Activated CD8-positive, alpha-beta T cell treated with anti-CD3 and anti-CD28 coated beads for 36 hours (primary cell): ENCODE measurements around the gene PLOD1. TPM values are rescaled to one million over a fixed set of nuclear protein-coding genes. Genes with fewer than 3 reads are reported as not detected.

Experiments
- ATAC-seq: fragments of 200-7000 bp; cut with Tn5 transposase; one replicate; pipeline ENCODE4 v1.10.0; 2021; ENCODE audit warnings: mild to moderate bottlenecking, moderate library complexity
- CTCF ChIA-PET: fragments of 350-600 bp; sonication (Branson Sonifier 250); formaldehyde crosslinking; loops from one replicate; lab custom pipeline; 2021; ENCODE audit warnings: antibody characterized with exemption; lab: Charles Lee
- POLR2A ChIA-PET: fragments of 350-600 bp; sonication (Branson Sonifier 250); formaldehyde crosslinking; loops from one replicate; lab custom pipeline; 2021; ENCODE audit warnings: antibody characterized with exemption; lab: Charles Lee
- DNase-seq: peaks from one replicate; pipeline ENCODE4 v3.0.0-alpha.2; 2020
- H3K27ac Mint-ChIP-seq: one replicate; pipeline ENCODE4 v1.8.0; 2021; ENCODE audit warnings: mild to moderate bottlenecking, mixed read lengths
- H3K27me3 Mint-ChIP-seq: one replicate; pipeline ENCODE4 v1.8.0; 2021; ENCODE audit warnings: mixed read lengths
- H3K36me3 Mint-ChIP-seq: one replicate; pipeline ENCODE4 v1.8.0; 2021; ENCODE audit warnings: low read depth, mixed read lengths
- H3K4me1 Mint-ChIP-seq: one replicate; pipeline ENCODE4 v1.8.0; 2021; ENCODE audit warnings: low read depth, mixed read lengths
- H3K4me3 Mint-ChIP-seq: one replicate; pipeline ENCODE4 v1.8.0; 2021; ENCODE audit warnings: mild to moderate bottlenecking, moderate library complexity, mixed read lengths
- H3K9me3 Mint-ChIP-seq: one replicate; pipeline ENCODE4 v1.8.0; 2021; ENCODE audit warnings: mixed read lengths
- intact Hi-C: fragments of 100-400 bp; cut with micrococcal nuclease; formaldehyde crosslinking; loops from one replicate; pipeline ENCODE4 v1.10.0; 2022
- total RNA-seq, 2 experiments: library from RNA; stranded (reverse); gene quantifications; one replicate each; pipeline ENCODE4 v1.2.3, GENCODE V29; 2021
- TF ChIP-seq, protein P1 (sequence below): fragments of 200-600 bp; IDR thresholded peaks from one replicate; pipeline ENCODE4 v1.8.0; 2022; ENCODE audit warnings: antibody characterized with exemption, mild to moderate bottlenecking

The PLOD1 gene
- 10 to 100 TPM; 21.5 to 22.0 TPM for total RNA-seq

DNA sequence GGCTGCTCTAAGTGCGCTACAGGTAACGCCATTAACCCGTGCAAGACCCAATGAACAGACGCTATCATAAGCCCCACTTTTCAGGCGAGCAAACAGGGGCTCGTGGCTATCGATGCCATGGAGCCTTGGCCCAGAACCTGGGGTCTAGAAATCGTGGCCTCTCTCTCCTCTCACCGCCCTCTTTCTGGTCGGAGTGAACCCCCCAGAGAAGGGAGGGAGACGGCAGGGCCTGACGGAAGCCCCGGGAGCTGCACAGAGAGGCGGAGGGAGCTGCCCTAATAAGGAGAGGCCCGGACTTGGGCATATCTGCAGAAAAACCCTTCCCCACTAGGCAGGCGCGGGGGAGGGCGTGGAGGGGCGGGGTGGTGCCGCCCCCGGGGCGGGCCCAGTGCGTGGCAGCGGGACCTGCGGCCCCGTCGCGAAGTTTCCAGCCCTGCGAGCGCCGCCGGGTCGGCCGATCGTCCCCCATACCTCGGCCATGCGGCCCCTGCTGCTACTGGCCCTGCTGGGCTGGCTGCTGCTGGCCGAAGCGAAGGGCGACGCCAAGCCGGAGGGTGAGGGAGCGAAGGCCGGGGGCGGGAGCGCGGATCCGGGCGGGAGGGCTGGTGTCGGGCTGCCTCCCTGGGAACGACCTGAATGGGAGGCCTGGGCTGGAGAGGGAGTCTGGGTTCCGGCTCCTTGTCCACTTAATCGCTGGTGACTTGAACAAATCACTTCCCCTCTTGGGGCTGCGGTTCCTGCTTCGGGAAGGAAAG is at the start of gene PLOD1:
Gene PLOD1 (plus strand): TSS at position 416 of the 755 bp plus-strand sequence. CDS start 63 bp downstream, at position 479.
- Mint-ChIP-seq H3K4me3 (peak within 1 kb of the TSS; percentile 80), H3K27me3 (no peaks in the 10 kb centered on the region), H3K9me3 (no peaks in the 10 kb centered on the region), H3K36me3 (no peaks in the 10 kb centered on the region), H3K4me1 (peaks cover 2% of the 10 kb centered on the region), H3K27ac (peak within 1 kb of the TSS; percentile 75)
- POLR2A ChIA-PET = interaction anchor here (0.6 to 15.4 kb wide), 2 partner anchors 25 to 234 kb away, joined by 3 to 263 read pairs; no protein-coding TSS in a partner anchor
- peak; percentile 88 for DNase-seq
- CTCF ChIA-PET = no interaction called here
- TF ChIP-seq, protein P1, sequence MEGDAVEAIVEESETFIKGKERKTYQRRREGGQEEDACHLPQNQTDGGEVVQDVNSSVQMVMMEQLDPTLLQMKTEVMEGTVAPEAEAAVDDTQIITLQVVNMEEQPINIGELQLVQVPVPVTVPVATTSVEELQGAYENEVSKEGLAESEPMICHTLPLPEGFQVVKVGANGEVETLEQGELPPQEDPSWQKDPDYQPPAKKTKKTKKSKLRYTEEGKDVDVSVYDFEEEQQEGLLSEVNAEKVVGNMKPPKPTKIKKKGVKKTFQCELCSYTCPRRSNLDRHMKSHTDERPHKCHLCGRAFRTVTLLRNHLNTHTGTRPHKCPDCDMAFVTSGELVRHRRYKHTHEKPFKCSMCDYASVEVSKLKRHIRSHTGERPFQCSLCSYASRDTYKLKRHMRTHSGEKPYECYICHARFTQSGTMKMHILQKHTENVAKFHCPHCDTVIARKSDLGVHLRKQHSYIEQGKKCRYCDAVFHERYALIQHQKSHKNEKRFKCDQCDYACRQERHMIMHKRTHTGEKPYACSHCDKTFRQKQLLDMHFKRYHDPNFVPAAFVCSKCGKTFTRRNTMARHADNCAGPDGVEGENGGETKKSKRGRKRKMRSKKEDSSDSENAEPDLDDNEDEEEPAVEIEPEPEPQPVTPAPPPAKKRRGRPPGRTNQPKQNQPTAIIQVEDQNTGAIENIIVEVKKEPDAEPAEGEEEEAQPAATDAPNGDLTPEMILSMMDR = no peak
- ATAC-seq = peak; percentile 98
- intact Hi-C loops = no loop called here

DNA sequence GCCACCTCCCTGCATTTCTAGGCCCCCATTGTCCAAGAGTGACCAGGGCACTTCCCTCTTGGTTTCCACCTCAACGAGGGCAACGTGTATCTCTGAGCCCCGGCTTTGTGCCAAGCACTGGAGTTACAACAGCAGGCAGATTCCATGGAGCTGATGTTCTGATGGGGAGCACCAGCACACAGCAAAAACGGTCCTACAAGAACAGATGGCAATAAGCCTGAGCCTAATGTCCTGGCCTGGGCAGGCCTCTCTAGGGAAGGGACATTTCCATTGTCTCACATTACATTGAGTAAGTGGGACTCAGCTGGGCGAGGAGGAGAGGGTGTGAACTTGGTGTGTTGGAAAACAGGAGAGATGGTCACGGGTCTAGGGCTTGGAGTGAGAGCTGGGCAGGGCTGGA is 48.6 kb upstream of the PLOD1 start:
- POLR2A ChIA-PET = interaction anchor here (1.5 to 1.9 kb wide), 2 partner anchors 22 to 24 kb away, joined by 7 to 8 read pairs; no protein-coding TSS in a partner anchor
- intact Hi-C loops = no loop called here
- no peaks in the 10 kb centered on the region for H3K9me3 Mint-ChIP-seq
- H3K36me3 Mint-ChIP-seq = no peaks in the 10 kb centered on the region
- H3K4me3 Mint-ChIP-seq = no peak overlapping the region
- H3K27me3 Mint-ChIP-seq = no peaks in the 10 kb centered on the region
- no peak for DNase-seq
- ATAC-seq = no peak
- H3K27ac Mint-ChIP-seq = no peak overlapping the region
- CTCF ChIA-PET = interaction anchor here (0.8 kb wide), 1 partner anchor 47 kb away, joined by 3 read pairs; no protein-coding TSS in a partner anchor
- TF ChIP-seq, protein P1 = no peak
- no peaks in the 10 kb centered on the region for H3K4me1 Mint-ChIP-seq

DNA sequence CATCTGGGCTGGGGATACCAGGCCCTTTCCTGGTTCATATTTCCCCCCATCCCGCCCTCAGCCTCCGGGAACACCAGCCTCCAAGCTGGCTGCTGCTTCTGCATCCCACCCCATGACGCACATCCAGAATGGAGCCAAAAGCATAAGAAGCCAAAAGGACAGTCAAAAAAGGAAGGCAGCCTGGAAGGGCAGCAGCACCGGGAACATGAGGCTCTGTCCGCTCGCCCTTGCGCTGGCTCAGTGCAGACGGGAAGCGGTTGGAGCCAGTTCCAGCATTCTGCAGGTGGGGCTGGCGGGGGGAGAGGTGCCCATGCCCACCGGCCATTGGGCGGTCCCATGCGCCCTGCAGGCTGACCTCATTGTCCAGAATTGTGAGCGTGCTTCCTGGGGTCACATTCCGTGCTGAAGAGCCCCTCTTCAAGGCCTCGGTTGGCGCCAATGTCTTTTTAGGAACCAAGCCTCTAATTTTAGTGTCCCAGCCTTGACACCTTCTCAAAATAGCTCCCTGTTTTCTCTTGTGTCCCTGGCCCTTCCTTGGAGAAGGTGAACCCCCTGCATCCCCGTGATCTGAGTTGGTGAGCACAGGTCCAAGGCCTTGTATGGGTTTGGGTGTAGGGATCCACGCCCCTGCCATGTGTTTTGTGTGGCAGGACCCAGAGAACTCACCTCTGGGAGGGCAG is 47.4 kb upstream of the PLOD1 start:
- ChIA-PET POLR2A (interaction anchor here (0.9 to 3.0 kb wide), 2 partner anchors 15 to 22 kb away, joined by 3 to 30 read pairs; no protein-coding TSS in a partner anchor), CTCF (no interaction called here)
- no peak for DNase-seq
- Mint-ChIP-seq H3K27me3 (peaks cover 2% of the 10 kb centered on the region), H3K36me3 (no peaks in the 10 kb centered on the region), H3K4me1 (no peaks in the 10 kb centered on the region), H3K9me3 (no peaks in the 10 kb centered on the region), H3K4me3 (no peak overlapping the region), H3K27ac (no peak overlapping the region)
- TF ChIP-seq, protein P1 = no peak
- no peak for ATAC-seq
- intact Hi-C loops = no loop called here

DNA sequence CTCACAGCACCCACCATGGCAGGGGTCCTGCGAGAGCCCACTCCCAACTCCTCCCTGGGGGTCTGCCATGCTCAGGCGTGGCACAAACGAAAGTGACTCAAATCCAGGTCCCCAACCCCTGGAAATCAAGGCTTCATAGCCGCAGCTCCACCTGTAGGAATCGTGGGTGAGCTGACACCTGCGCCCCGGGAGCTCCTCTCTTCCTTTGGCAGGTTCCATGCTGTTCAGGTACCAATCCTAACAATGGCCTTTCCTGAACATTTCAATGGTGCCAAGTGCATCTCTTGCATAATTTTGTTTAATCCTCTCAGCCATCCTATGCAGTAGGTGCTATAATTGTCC is 46.9 kb upstream of the PLOD1 start:
- ATAC-seq = no peak
- intact Hi-C loops = no loop called here
- Mint-ChIP-seq H3K9me3 (no peaks in the 10 kb centered on the region), H3K36me3 (no peaks in the 10 kb centered on the region), H3K4me1 (no peaks in the 10 kb centered on the region), H3K27ac (no peak overlapping the region), H3K27me3 (peaks cover 7% of the 10 kb centered on the region), H3K4me3 (no peak overlapping the region)
- ChIA-PET POLR2A (interaction anchor here (0.9 to 3.0 kb wide), 2 partner anchors 15 to 21 kb away, joined by 3 to 30 read pairs; no protein-coding TSS in a partner anchor), CTCF (no interaction called here)
- TF ChIP-seq, protein P1 = no peak
- no peak for DNase-seq
